ENCODE results near the gene UGT1A10.
"Not testable (repeated sequence)": the region's sequence is repeated elsewhere in the genome, so short reads cannot be mapped to it uniquely, and the experiment has no call there.

The UGT1A10 gene

GRCh38 chr2:233736868-233737653 is 100.8 kb downstream of the UGT1A10 start:
- DNase-seq (ENCODE audit: extremely low read depth in 1 of 2, low read depth in 1 of 2) = not testable (repeated sequence)

- DNase-seq (ENCODE audit: extremely low read depth in 1 of 2, low read depth in 1 of 2) = no peak
Measured at GRCh38 chr2:233740870-233741269, 104.6 kb downstream of the UGT1A10 start.

GRCh38 chr2:233743464-233744259 is 107.4 kb downstream of the UGT1A10 start:
- DNase-seq (ENCODE audit: extremely low read depth in 1 of 2, low read depth in 1 of 2) = no peak

GRCh38 chr2:233745073-233745755 is 109.0 kb downstream of the UGT1A10 start:
- DNase-seq (ENCODE audit: extremely low read depth in 1 of 2, low read depth in 1 of 2) = no peak

GRCh38 chr2:233745838-233746237 is 109.6 kb downstream of the UGT1A10 start:
- DNase-seq (ENCODE audit: extremely low read depth in 1 of 2, low read depth in 1 of 2) = not testable (repeated sequence)

GRCh38 chr2:233746475-233747282 is 110.4 kb downstream of the UGT1A10 start:
- no peak for DNase-seq (ENCODE audit: extremely low read depth in 1 of 2, low read depth in 1 of 2)

- DNase-seq (ENCODE audit: extremely low read depth in 1 of 2, low read depth in 1 of 2) = no peak
Measured at GRCh38 chr2:233747283-233747544, 111.0 kb downstream of the UGT1A10 start.

- not testable (repeated sequence) for DNase-seq (ENCODE audit: extremely low read depth in 1 of 2, low read depth in 1 of 2)
Measured at GRCh38 chr2:233750689-233751088, 114.4 kb downstream of the UGT1A10 start.

GRCh38 chr2:233751212-233752009 is 115.2 kb downstream of the UGT1A10 start:
- DNase-seq (ENCODE audit: extremely low read depth in 1 of 2, low read depth in 1 of 2) = not testable (repeated sequence)

- no peak for DNase-seq (ENCODE audit: extremely low read depth in 1 of 2, low read depth in 1 of 2)
Measured at GRCh38 chr2:233754872-233755611, 118.8 kb downstream of the UGT1A10 start.

- DNase-seq (ENCODE audit: extremely low read depth in 1 of 2, low read depth in 1 of 2) = no peak
Measured at GRCh38 chr2:233756429-233757081, 120.3 kb downstream of the UGT1A10 start.

- no peak for DNase-seq (ENCODE audit: extremely low read depth in 1 of 2, low read depth in 1 of 2)
Measured at GRCh38 chr2:233758141-233758540, 121.9 kb downstream of the UGT1A10 start.

GRCh38 chr2:233758849-233759248 is 122.6 kb downstream of the UGT1A10 start:
- no peak for DNase-seq (ENCODE audit: extremely low read depth in 1 of 2, low read depth in 1 of 2)

- DNase-seq (ENCODE audit: extremely low read depth in 1 of 2, low read depth in 1 of 2) = no peak
Measured at GRCh38 chr2:233760043-233760442, 123.8 kb downstream of the UGT1A10 start, which contains the start of gene UGT1A1. Gene UGT1A1 (plus strand): TSS chr2:233760270. CDS start chr2:233760288, 18 bp downstream.

GRCh38 chr2:233761040-233761769 is 125.0 kb downstream of the UGT1A10 start:
- no peak for DNase-seq (ENCODE audit: extremely low read depth in 1 of 2, low read depth in 1 of 2)

GRCh38 chr2:233764264-233764663 is 128.0 kb downstream of the UGT1A10 start:
- no peak for DNase-seq (ENCODE audit: extremely low read depth in 1 of 2, low read depth in 1 of 2)

GRCh38 chr2:233764761-233765160 is 128.5 kb downstream of the UGT1A10 start:
- DNase-seq (ENCODE audit: extremely low read depth in 1 of 2, low read depth in 1 of 2) = no peak

GRCh38 chr2:233766416-233766815 is 130.2 kb downstream of the UGT1A10 start:
- DNase-seq (ENCODE audit: extremely low read depth in 1 of 2, low read depth in 1 of 2) = no peak

Data from activated CD8-positive, alpha-beta memory T cell treated with anti-CD3 and anti-CD28 coated beads for 1 hour (primary cell).